Fibroblast of mammary gland (primary cell): ENCODE results near the gene DGCR2.
"Not testable (repeated sequence)": the region's sequence is repeated elsewhere in the genome, so short reads cannot be mapped to it uniquely, and the experiment has no call there.

Source experiments
- DNase-seq: peaks from one replicate; pipeline ENCODE4 v3.0.0-alpha.2; 2010; ENCODE audit warnings: low read depth
- H3K4me3 ChIP-seq: 2 replicates; pipeline ENCODE4 v1.5.1; 2011; ENCODE audit warnings: low read depth, mild to moderate bottlenecking, low read length, moderate library complexity; ENCODE audit not compliant: control insufficient read depth
- CTCF ChIP-seq: conservative IDR thresholded peaks from 2 replicates; pipeline ENCODE4 v1.5.1; 2011; ENCODE audit warnings: low read depth, low read length, inconsistent platforms; ENCODE audit not compliant: control insufficient read depth, insufficient read depth

DGCR2 gene

GRCh38 chr22:19016081-19016766 is 106.0 kb downstream of the DGCR2 start:
- no peak overlapping the region for H3K4me3 ChIP-seq
- no peak for TF ChIP-seq CTCF
- no peak for DNase-seq

- DNase-seq, result no peak
- no peak overlapping the region for H3K4me3 ChIP-seq
- TF ChIP-seq CTCF, result no peak
Measured at GRCh38 chr22:19014886-19015285, 107.3 kb downstream of the DGCR2 start.

- DNase-seq, H3K4me3 ChIP-seq: not testable (repeated sequence)
Measured at GRCh38 chr22:19013881-19014598, 108.2 kb downstream of the DGCR2 start.

- H3K4me3 ChIP-seq, DNase-seq: not testable (repeated sequence)
Measured at GRCh38 chr22:19013411-19013810, 108.8 kb downstream of the DGCR2 start.

GRCh38 chr22:19012308-19012986 is 109.8 kb downstream of the DGCR2 start:
- DNase-seq, result no peak

GRCh38 chr22:19011611-19012010 is 110.6 kb downstream of the DGCR2 start:
- not testable (repeated sequence) for H3K4me3 ChIP-seq, DNase-seq

More at GRCh38 chr22:19012308-19012986, 109.8 kb downstream of the DGCR2 start:
- no peak for TF ChIP-seq CTCF
- H3K4me3 ChIP-seq, result no peak overlapping the region

GRCh38 chr22:19011075-19011474 is 111.1 kb downstream of the DGCR2 start:
- no peak overlapping the region for H3K4me3 ChIP-seq
- no peak for TF ChIP-seq CTCF
- DNase-seq, result no peak

- TF ChIP-seq CTCF, result no peak
- no peak overlapping the region for H3K4me3 ChIP-seq
- DNase-seq, result no peak
Measured at GRCh38 chr22:19005905-19006304, 116.3 kb downstream of the DGCR2 start.
